Mammary epithelial cell (primary cell): ENCODE data around the gene VAV2.

Source experiments
- CTCF ChIP-seq, 2 donors: IDR thresholded peaks in 1 of 2; conservative IDR thresholded peaks in 1 of 2; 2 replicates each; pipeline ENCODE4 v1.5.1; 2011 to 2012; ENCODE audit warnings: inconsistent platforms in 2 of 2, low read length in 2 of 2, mild to moderate bottlenecking in 2 of 2, control low read depth in 1 of 2, low read depth in 1 of 2; ENCODE audit not compliant: insufficient read depth in 1 of 2; ENCODE audit errors: extremely low read depth in 1 of 2
- EZH2 ChIP-seq: IDR thresholded peaks from 2 replicates; pipeline ENCODE4 v1.6.1; 2012; ENCODE audit warnings: low read length, inconsistent platforms, borderline replicate concordance

GRCh38 chr9:133733421-133733795, 258.7 kb downstream of the VAV2 start:
- TF ChIP-seq CTCF (conservative IDR thresholded peaks at IDR 0.05 in 1 of 2, IDR thresholded peaks at IDR 0.05 in 1 of 2; ENCODE audit: extremely low read depth in 1 of 2, insufficient read depth in 1 of 2, low read depth in 1 of 2, low read length in 2 of 2) (no peak), EZH2 (no peak)
